ENCODE measurements around the gene RDH12. TPM values are rescaled to one million over a fixed set of nuclear protein-coding genes. Genes with fewer than 3 reads are reported as not detected.
A peak's percentile ranks its signal among the peaks of the same experiment; 100 is the strongest.

RDH12 gene
- total and polyA plus RNA-seq, 9 of the 15 experiments (the other 6 are each of a cell fraction or from before 2014, with no cell fraction given): 0.03 to 0.29 (median 0.07) TPM; not detected in 2

DNA sequence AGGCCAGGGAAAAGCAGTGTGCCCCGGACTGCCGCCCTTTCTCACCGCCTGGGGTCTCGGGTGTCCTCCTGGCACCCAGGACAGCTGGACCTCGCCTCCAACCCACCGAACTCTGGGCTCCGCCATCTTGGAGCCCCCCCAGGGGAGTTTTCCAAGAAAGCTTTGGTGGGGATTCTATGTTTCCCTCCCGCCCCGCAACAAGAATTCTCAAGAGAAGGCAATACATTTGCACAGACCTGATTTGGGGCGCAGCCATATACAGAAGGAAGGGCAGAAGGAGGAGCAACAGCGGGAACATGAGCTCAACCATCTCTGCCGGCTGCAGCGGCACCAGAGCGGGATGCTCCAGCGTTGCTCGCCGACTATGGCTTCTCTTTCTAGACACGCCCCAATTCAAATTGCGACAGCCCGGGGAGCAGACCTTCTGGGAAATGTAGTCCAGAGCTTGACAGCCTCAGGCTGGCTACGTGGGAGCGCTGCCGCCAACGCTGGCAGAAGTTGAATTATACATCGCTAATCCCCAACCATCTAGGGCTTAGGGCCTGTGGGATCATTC lies 6.2 kb upstream of the RDH12 start, which contains the start of gene RDH11 (continued):
- TF ChIP-seq, protein P1, sequence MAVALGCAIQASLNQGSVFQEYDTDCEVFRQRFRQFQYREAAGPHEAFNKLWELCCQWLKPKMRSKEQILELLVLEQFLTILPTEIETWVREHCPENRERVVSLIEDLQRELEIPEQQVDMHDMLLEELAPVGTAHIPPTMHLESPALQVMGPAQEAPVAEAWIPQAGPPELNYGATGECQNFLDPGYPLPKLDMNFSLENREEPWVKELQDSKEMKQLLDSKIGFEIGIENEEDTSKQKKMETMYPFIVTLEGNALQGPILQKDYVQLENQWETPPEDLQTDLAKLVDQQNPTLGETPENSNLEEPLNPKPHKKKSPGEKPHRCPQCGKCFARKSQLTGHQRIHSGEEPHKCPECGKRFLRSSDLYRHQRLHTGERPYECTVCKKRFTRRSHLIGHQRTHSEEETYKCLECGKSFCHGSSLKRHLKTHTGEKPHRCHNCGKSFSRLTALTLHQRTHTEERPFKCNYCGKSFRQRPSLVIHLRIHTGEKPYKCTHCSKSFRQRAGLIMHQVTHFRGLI (CRISPR knock-in tag; IDR thresholded peaks at IDR 0.05): no peak
- no peak for TF ChIP-seq SP2 (IDR thresholded peaks at IDR 0.05; ENCODE audit: extremely low read depth, low read depth, low read length, poor library complexity, severe bottlenecking)
- no peak for TF ChIP-seq NR2C1 (IDR thresholded peaks at IDR 0.05)
- TF ChIP-seq NR2C1 (tag; IDR thresholded peaks at IDR 0.05): no peak
- TF ChIP-seq SIX5 (IDR thresholded peaks at IDR 0.05; ENCODE audit: borderline replicate concordance in 1 of 2, insufficient read depth in 1 of 2, low read depth in 1 of 2, low read length in 2 of 2): peak; percentile 59 to 61; a peak in 3 of 4 replicates
- TF ChIP-seq, protein P2, sequence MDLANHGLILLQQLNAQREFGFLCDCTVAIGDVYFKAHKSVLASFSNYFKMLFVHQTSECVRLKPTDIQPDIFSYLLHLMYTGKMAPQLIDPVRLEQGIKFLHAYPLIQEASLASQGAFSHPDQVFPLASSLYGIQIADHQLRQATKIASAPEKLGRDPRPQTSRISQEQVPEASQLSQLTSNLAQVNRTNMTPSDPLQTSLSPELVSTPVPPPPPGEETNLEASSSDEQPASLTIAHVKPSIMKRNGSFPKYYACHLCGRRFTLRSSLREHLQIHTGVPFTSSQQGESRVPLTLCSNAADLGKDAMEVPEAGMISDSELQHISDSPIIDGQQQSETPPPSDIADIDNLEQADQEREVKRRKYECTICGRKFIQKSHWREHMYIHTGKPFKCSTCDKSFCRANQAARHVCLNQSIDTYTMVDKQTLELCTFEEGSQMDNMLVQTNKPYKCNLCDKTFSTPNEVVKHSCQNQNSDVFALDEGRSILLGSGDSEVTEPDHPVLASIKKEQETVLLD (IDR thresholded peaks at IDR 0.05): no peak
- TF ChIP-seq SRSF9 (IDR thresholded peaks at IDR 0.05; ENCODE audit: borderline replicate concordance, low read depth, low read length): no peak
- TF ChIP-seq CHD4 (IDR thresholded peaks at IDR 0.05; ENCODE audit: insufficient read depth, insufficient replicate concordance, low read depth, low read length, poor library complexity, severe bottlenecking): no peak
- TF ChIP-seq, protein P3, sequence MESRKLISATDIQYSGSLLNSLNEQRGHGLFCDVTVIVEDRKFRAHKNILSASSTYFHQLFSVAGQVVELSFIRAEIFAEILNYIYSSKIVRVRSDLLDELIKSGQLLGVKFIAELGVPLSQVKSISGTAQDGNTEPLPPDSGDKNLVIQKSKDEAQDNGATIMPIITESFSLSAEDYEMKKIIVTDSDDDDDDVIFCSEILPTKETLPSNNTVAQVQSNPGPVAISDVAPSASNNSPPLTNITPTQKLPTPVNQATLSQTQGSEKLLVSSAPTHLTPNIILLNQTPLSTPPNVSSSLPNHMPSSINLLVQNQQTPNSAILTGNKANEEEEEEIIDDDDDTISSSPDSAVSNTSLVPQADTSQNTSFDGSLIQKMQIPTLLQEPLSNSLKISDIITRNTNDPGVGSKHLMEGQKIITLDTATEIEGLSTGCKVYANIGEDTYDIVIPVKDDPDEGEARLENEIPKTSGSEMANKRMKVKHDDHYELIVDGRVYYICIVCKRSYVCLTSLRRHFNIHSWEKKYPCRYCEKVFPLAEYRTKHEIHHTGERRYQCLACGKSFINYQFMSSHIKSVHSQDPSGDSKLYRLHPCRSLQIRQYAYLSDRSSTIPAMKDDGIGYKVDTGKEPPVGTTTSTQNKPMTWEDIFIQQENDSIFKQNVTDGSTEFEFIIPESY (CRISPR knock-in tag; IDR thresholded peaks at IDR 0.05): no peak
- no peak for TF ChIP-seq MAFG (tag; conservative IDR thresholded peaks at IDR 0.05)
- TF ChIP-seq BCL6 (CRISPR knock-in tag; IDR thresholded peaks at IDR 0.05): no peak
- TF ChIP-seq RUNX1 (IDR thresholded peaks at IDR 0.05; ENCODE audit: low read depth): no peak
- no peak for TF ChIP-seq ZKSCAN3 (CRISPR knock-in tag; IDR thresholded peaks at IDR 0.05)
- TF ChIP-seq, protein P4, sequence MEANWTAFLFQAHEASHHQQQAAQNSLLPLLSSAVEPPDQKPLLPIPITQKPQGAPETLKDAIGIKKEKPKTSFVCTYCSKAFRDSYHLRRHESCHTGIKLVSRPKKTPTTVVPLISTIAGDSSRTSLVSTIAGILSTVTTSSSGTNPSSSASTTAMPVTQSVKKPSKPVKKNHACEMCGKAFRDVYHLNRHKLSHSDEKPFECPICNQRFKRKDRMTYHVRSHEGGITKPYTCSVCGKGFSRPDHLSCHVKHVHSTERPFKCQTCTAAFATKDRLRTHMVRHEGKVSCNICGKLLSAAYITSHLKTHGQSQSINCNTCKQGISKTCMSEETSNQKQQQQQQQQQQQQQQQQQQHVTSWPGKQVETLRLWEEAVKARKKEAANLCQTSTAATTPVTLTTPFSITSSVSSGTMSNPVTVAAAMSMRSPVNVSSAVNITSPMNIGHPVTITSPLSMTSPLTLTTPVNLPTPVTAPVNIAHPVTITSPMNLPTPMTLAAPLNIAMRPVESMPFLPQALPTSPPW (CRISPR knock-in tag; IDR thresholded peaks at IDR 0.05): peak; percentile 50
- no peak for TF ChIP-seq ETV1 (tag; conservative IDR thresholded peaks at IDR 0.05; ENCODE audit: low read depth)
- no peak for TF ChIP-seq ZNF3 (CRISPR knock-in tag; IDR thresholded peaks at IDR 0.05)
- TF ChIP-seq ESRRA (IDR thresholded peaks at IDR 0.05; ENCODE audit: borderline replicate concordance, low read depth): no peak
- TF ChIP-seq ADNP (tag; IDR thresholded peaks at IDR 0.05): no peak
- peak; percentile 72 for TF ChIP-seq TAF1 (IDR thresholded peaks at IDR 0.05; ENCODE audit: control insufficient read depth, extremely low read depth, insufficient read depth, low read length, severe bottlenecking)
- no peak for TF ChIP-seq CREBBP (IDR thresholded peaks at IDR 0.05; ENCODE audit: low read depth, low read length)
- peak; percentile 74; the same call in 1 of the 2 replicates for TF ChIP-seq PHF8 (IDR thresholded peaks at IDR 0.05; ENCODE audit: borderline replicate concordance, low read length)

All from K562 (cell line).